ENCODE results near the gene SHOC2. TPM values are rescaled to one million over a fixed set of nuclear protein-coding genes. Genes with fewer than 3 reads are reported as not detected.
"Not testable (repeated sequence)": the region's sequence is repeated elsewhere in the genome, so short reads cannot be mapped to it uniquely, and the experiment has no call there.

The SHOC2 gene
- total and polyA plus RNA-seq, 11 donors: 17.9 to 58.4 (median 43.3) TPM

DNA sequence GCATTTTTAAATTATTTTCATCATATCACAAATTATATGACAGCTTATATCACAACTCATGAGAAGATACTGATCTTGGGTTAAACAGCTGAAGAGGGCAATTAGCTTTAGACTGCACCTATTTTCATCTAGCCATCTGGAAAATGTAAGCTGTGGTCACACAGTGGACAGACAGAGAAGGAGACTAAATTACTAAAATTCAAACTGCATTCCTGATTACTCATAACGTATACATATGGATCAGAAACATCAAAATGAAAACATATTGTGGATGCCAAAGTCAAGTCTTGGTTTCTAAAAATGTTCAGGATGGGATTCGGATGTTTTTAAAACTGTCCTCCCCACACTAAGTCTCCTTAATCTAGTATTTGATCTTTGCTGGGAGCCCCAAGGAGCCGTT, 7.0 kb upstream of the SHOC2 start:
- WGBS, 4 donors: 86 to 92% (median 89%) methylated on average over 3 of the region's 3 CpGs
- H3K27ac ChIP-seq: no peak overlapping the region
- H3K4me1 ChIP-seq: peaks cover 0 to 8% (median 2%) of the 10 kb centered on the region in 12 donors
- no peaks in the 10 kb centered on the region for H3K27me3 ChIP-seq
- peaks cover 0 to 9% (median 0%) of the 10 kb centered on the region in 9 donors for H3K36me3 ChIP-seq
- TF ChIP-seq POLR2A (IDR thresholded peaks at IDR 0.05): no peak
- TF ChIP-seq, protein P1, sequence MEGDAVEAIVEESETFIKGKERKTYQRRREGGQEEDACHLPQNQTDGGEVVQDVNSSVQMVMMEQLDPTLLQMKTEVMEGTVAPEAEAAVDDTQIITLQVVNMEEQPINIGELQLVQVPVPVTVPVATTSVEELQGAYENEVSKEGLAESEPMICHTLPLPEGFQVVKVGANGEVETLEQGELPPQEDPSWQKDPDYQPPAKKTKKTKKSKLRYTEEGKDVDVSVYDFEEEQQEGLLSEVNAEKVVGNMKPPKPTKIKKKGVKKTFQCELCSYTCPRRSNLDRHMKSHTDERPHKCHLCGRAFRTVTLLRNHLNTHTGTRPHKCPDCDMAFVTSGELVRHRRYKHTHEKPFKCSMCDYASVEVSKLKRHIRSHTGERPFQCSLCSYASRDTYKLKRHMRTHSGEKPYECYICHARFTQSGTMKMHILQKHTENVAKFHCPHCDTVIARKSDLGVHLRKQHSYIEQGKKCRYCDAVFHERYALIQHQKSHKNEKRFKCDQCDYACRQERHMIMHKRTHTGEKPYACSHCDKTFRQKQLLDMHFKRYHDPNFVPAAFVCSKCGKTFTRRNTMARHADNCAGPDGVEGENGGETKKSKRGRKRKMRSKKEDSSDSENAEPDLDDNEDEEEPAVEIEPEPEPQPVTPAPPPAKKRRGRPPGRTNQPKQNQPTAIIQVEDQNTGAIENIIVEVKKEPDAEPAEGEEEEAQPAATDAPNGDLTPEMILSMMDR (IDR thresholded peaks at IDR 0.05): no peak
- intact Hi-C loops (cut with DNase I): no loop called here
- ATAC-seq: no peak
- H3K4me3 ChIP-seq: no peak overlapping the region
- no peak for DNase-seq
- H3K9me3 ChIP-seq: no peaks in the 10 kb centered on the region

DNA sequence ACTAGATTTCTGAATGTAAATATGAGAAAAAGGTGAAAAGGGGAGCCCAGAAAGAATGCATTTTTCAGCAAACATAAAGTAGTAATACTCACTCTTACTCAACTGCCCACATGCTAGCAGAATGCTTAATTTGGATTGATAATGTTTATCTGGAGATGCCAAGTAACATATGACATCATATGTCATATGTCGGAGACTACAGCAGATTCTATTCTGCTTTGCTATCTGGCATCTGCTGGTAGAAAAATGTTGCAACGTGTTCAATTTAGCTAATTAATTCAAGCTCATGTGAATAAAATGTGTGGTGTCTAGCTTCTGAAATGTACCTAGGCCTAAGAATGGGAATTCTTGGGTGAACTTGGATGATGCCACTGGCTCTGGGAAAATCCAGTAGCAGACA, 5.0 kb upstream of the SHOC2 start:
- no peak for DNase-seq
- Histone ChIP-seq H3K27ac (no peak overlapping the region), H3K4me1 (peaks cover 0 to 16% (median 9%) of the 10 kb centered on the region in 12 donors), H3K9me3 (no peaks in the 10 kb centered on the region), H3K27me3 (no peaks in the 10 kb centered on the region), H3K36me3 (peaks cover 0 to 7% (median 0%) of the 10 kb centered on the region in 9 donors), H3K4me3 (no peak overlapping the region)
- ATAC-seq: no peak
- 77 to 87% (median 85%) methylated on average over 2 of the region's 2 CpGs for WGBS, 4 donors
- intact Hi-C loops (cut with DNase I): no loop called here
- TF ChIP-seq, protein P1 (IDR thresholded peaks at IDR 0.05): no peak
- TF ChIP-seq POLR2A (IDR thresholded peaks at IDR 0.05): no peak

DNA sequence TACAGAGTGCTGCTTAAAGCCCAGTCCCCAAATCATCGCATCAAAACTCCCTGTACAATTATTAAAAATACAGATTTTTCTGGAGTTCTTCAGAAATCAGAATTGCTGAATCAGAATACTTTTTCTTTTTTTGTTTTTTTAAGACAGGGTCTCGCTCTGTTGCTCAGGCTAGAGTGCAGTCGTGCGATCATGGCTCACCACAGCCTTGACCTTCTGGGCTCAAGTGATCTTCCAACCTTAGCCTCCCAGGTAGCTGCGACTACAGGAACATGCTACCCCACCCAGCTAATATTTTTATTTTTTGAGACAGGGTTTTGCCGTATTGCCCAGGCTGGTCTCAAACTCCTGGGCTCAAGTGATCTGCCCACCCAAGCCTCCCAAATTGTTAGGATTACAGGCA, 4.4 kb upstream of the SHOC2 start:
- no peak overlapping the region for H3K27ac ChIP-seq
- WGBS, 4 donors: 96 to 98% (median 97%) methylated on average over 6 of the region's 6 CpGs
- H3K4me3 ChIP-seq: no peak overlapping the region
- H3K4me1 ChIP-seq: peaks cover 0 to 16% (median 9%) of the 10 kb centered on the region in 12 donors
- intact Hi-C loops (cut with DNase I): no loop called here
- ATAC-seq (no peak), DNase-seq (no peak)
- H3K36me3 ChIP-seq: peaks cover 0 to 7% (median 0%) of the 10 kb centered on the region in 9 donors
- H3K27me3 ChIP-seq: no peaks in the 10 kb centered on the region
- TF ChIP-seq POLR2A (IDR thresholded peaks at IDR 0.05): no peak
- no peaks in the 10 kb centered on the region for H3K9me3 ChIP-seq

DNA sequence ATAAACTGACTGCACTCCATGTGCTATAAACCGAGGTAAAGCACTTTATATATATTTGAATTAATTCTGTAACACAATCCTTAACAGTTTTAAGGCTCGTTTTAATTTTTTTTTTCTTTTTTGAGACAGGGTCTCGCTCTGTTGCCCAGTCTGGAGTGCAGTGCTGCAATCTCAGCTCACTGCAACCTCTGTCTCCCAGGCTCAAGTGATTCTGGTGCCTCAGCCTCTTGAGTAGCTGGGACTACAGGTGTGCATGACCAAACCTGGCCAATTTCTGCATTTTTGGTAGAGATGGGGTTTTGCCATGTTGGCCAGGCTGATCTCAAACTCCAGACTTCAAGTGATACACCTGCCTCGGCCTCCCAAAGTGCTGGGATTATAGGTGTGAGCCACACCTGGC, 3.8 kb upstream of the SHOC2 start:
- ATAC-seq; H3K4me3 ChIP-seq; H3K27me3 ChIP-seq; H3K27ac ChIP-seq; intact Hi-C loops (cut with DNase I); DNase-seq; H3K9me3 ChIP-seq; H3K36me3 ChIP-seq: not testable (repeated sequence)
- WGBS, 4 donors: 90 to 97% (median 94%) methylated on average over 4 of the region's 4 CpGs
- H3K4me1 ChIP-seq: peaks cover 0 to 17% (median 10%) of the 10 kb centered on the region in 12 donors

DNA sequence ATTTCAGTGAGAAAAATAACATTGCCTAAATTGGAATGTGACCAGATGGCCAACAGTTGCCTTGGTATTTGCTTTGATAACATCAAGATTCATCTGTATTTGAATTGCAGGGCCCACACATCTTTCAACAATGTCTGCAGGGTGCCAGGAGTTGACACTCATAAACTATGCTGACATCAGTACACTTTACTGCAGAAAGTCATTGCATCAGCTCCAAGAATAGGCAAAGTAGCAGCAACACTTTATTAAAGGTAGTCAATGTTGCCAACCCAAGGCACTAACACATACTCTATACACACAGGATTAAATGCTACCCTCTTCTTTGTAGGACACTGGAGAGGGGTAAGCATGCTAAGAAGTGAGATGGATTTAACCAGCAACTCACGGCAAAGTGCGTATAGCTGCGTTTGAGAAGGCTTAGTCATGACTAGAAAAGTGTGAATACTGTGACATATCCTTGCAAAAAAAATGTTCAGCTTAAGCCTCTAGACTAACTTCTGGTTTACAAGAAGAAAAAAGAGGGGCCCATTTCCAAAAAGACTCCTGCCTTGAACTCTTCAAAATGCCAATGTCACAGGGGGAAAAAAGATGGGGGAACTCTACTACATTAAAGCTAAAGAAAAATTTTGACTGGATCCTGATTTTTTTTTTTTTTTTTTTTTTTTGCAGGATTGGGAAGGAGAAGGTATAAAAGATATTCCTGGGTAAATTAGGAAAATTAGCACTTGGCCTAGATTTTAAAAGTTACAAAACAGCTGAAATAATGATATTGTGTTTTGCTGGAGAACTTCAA, 2.7 kb upstream of the SHOC2 start:
- H3K4me1 ChIP-seq: peaks cover 2 to 29% (median 20%) of the 10 kb centered on the region in 12 donors
- intact Hi-C loops (cut with DNase I): no loop called here
- WGBS, 4 donors: 91 to 96% (median 94%) methylated on average over 3 of the region's 3 CpGs
- no peak for DNase-seq
- H3K36me3 ChIP-seq: peaks cover 0 to 7% (median 0%) of the 10 kb centered on the region in 9 donors
- no peak overlapping the region for H3K4me3 ChIP-seq
- ATAC-seq: no peak
- H3K27me3 ChIP-seq: no peaks in the 10 kb centered on the region
- no peak overlapping the region for H3K27ac ChIP-seq
- no peak for TF ChIP-seq POLR2A (IDR thresholded peaks at IDR 0.05)
- TF ChIP-seq, protein P1 (IDR thresholded peaks at IDR 0.05): no peak
- H3K9me3 ChIP-seq: no peaks in the 10 kb centered on the region
